Panc1 (cell line): ENCODE results near the gene ZC3H10.

ENCODE experiments used
- POLR2AphosphoS5 ChIP-seq: IDR thresholded peaks from 2 replicates; pipeline ENCODE4 v1.6.1; 2012; ENCODE audit warnings: mild to moderate bottlenecking, low read depth, low read length, moderate library complexity
- TF ChIP-seq, protein P1 (sequence below): fragments of 450-650 bp; IDR thresholded peaks from 2 replicates; pipeline ENCODE4 v1.5.1; 2017; ENCODE audit warnings: mild to moderate bottlenecking

DNA sequence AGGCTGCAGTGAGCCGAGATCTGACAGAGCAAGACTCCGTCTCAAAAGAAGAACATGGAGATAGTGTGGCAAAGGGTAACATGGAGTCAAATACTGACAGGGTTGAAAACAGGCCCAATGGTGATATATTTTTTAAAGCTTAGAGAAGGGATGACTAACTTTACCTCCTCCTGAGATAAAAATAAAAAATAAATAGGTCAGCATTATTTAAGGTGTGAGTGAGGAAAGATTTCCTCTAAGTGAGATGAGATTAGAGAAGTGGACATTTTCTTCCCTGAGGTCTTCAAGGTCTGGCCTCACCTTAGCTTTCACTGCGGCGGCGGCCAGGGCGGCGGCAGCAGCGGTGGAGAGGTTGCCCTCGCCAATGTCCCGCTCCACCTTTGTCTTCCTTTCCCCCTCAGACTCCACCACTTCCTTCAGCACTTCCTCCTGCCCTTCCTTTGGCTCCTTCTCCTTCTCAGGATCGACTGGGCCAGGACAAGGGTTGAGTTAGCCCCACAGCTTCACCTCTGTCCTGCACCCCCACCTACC is 51.2 kb downstream of the ZC3H10 start:
- TF ChIP-seq, protein P1, sequence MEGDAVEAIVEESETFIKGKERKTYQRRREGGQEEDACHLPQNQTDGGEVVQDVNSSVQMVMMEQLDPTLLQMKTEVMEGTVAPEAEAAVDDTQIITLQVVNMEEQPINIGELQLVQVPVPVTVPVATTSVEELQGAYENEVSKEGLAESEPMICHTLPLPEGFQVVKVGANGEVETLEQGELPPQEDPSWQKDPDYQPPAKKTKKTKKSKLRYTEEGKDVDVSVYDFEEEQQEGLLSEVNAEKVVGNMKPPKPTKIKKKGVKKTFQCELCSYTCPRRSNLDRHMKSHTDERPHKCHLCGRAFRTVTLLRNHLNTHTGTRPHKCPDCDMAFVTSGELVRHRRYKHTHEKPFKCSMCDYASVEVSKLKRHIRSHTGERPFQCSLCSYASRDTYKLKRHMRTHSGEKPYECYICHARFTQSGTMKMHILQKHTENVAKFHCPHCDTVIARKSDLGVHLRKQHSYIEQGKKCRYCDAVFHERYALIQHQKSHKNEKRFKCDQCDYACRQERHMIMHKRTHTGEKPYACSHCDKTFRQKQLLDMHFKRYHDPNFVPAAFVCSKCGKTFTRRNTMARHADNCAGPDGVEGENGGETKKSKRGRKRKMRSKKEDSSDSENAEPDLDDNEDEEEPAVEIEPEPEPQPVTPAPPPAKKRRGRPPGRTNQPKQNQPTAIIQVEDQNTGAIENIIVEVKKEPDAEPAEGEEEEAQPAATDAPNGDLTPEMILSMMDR = no peak
- TF ChIP-seq POLR2AphosphoS5 = no peak
